HUES64 (cell line): ENCODE measurements around the gene LRRC37A3.
"Not testable (repeated sequence)": the region's sequence is repeated elsewhere in the genome, so short reads cannot be mapped to it uniquely, and the experiment has no call there.

ENCODE experiments used
- H3K27ac ChIP-seq: 2 replicates; pipeline ENCODE4 v1.7.0; 2013; ENCODE audit warnings: low read depth, low read length, inconsistent platforms
- H3K27me3 ChIP-seq: 2 replicates; pipeline ENCODE4 v1.6.1; 2013; ENCODE audit warnings: mild to moderate bottlenecking, low read length; ENCODE audit not compliant: insufficient read depth
- H3K36me3 ChIP-seq: 2 replicates; pipeline ENCODE4 v1.6.1; 2013; ENCODE audit warnings: mild to moderate bottlenecking, low read length; ENCODE audit not compliant: insufficient read depth
- H3K4me1 ChIP-seq: 2 replicates; pipeline ENCODE4 v1.6.1; 2013; ENCODE audit warnings: mild to moderate bottlenecking, low read length, moderate library complexity; ENCODE audit not compliant: insufficient read depth
- H3K4me3 ChIP-seq: 2 replicates; pipeline ENCODE4 v1.5.1; 2013; ENCODE audit warnings: mild to moderate bottlenecking, low read length, moderate library complexity
- H3K9ac ChIP-seq: 2 replicates; pipeline ENCODE4 v1.6.1; 2013; ENCODE audit warnings: mild to moderate bottlenecking, low read depth, low read length
- H3K9me3 ChIP-seq: 2 replicates; pipeline ENCODE4 v1.6.1; 2013; ENCODE audit warnings: low read depth, low read length; ENCODE audit not compliant: insufficient read depth
- WGBS: fragments of 150-250, 120-280 bp; methylation state at CpG from one replicate; pipeline ENCODE4 v1.1.7; 2013; ENCODE audit warnings: missing lambda C conversion rate; 5-methylcytosine and 5-hydroxymethylcytosine counted together

The LRRC37A3 gene

DNA sequence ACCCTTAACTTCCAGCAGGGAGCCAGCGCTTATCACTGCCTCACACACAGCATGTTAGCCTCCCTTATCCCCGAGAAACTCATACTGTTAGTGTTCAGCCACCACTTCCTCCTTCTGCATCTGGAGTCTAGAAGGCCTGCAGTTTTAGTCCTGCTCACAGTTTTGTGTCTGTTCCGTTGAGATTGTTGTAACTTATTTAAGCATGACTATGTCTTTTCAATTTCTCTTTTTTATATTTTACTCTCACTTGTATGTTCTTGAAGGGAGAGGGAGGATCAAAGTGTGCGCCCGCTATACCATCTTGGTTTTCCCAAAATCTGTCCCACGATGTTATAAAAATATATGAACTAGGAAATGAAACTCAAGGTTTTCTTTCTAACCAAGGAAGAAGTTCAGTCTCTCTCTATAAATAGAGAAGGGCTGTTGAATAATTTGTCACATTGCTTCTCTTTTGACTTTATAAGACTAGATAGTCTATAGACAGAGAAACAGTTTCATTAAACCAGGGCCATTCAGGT, 3.8 kb upstream of the LRRC37A3 start:
- WGBS: 86% methylated on average over 5 of the region's 6 CpGs
- not testable (repeated sequence) for H3K27ac ChIP-seq, H3K4me3 ChIP-seq

DNA sequence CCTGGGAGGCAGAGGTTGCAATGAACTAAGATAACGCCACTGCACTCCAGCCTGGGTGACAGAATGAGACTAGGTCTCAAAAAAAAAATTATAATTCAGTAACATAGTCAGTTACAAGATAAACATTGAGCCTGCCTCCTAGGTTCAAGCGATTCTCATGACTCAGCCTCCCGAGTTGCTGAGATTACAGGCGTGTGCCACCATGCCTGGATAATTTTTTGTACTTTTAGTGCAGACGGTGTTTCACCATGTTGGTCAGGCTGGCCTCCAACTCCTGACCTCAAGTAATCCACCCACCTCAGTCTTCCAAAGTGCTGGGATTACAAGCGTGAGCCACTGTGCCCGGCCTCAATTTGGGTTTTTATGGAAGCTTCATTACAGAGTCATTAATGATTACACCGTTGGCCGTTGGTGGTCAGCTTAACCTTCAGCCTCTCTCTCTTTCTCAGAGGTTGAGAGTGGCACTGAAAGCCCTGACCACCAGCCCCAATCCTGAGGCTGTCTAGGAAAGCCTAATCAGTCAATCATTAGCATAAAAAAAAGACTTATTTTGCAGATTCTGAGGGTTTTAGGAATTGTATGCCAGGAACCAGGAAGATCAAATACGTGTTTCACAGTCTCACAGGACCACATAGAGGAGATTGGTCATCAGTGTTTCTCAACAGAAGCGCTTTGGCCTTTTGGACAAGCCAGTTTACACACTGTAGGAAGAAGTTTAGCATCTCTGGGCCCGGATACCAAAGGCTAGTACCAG, 1.3 kb upstream of the LRRC37A3 start:
- Histone ChIP-seq H3K27ac (no peak overlapping the region), H3K36me3 (no peaks in the 10 kb centered on the region), H3K9me3 (no peaks in the 10 kb centered on the region), H3K9ac (no peak overlapping the region), H3K4me1 (no peaks in the 10 kb centered on the region), H3K4me3 (no peak overlapping the region), H3K27me3 (peaks cover 5% of the 10 kb centered on the region; the same call in 1 of the 2 replicates)
- WGBS: 92% methylated on average over 12 of the region's 12 CpGs

More for the DNA sequence above, 3.8 kb upstream of the LRRC37A3 start:
- not testable (repeated sequence) for H3K9ac ChIP-seq, H3K36me3 ChIP-seq, H3K4me1 ChIP-seq, H3K9me3 ChIP-seq, H3K27me3 ChIP-seq

DNA sequence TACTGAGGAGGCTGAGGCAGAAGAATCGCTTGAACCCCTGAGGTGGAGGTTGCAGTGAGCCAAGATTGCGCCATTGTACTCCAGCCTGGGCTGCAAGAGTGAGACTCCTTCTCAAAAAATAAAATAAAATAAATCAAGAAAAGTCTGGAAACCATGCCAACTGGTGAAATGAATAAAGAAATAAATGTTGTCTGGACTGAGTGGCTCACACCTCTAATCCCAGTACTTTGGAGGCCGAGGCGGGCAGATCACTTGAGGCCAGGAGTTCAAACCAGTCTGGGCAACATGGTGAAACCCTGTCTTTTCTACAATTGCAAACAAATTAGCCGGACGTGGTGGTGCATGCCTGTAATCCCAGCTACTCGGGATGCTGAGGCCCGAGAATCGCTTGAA, 744 bp upstream of the LRRC37A3 start:
- Histone ChIP-seq H3K4me3 (peak overlapping the region; percentile 69), H3K9me3 (no peaks in the 10 kb centered on the region), H3K27me3 (peaks cover 5% of the 10 kb centered on the region; the same call in 1 of the 2 replicates), H3K4me1 (no peaks in the 10 kb centered on the region), H3K27ac (no peak overlapping the region), H3K36me3 (no peaks in the 10 kb centered on the region), H3K9ac (no peak overlapping the region)
- 85% methylated on average over 9 of the region's 9 CpGs for WGBS

DNA sequence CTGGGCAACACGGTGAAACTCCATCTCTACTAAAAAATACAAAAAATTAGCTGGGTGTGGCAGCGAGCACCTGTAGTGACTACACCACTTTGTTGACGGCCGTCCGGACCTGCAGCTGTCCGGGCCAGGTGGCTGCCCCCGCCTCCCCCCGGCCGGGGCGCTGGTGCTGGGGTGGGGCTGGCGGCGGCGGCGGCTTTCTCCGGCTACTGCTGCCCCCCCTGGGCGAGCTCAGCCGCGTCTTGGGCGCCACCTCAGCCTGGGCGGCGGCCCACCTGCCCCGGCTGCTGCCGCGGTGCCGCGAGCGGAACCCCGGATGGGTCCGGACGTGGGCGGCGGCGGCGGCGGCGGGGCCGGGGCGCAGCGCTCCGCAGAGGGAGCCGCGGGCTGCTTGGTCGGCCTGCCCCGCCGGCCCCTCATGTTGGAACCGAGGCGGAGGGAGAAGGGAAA, 413 bp downstream of the LRRC37A3 start:
- H3K9me3 ChIP-seq, H3K4me1 ChIP-seq, H3K36me3 ChIP-seq, H3K27me3 ChIP-seq: not testable (repeated sequence)
- WGBS: under 1% methylated on average over 45 of the region's 47 CpGs
- peak overlapping the region; percentile 69 for H3K4me3 ChIP-seq
- H3K9ac ChIP-seq: peak overlapping the region; percentile 65
- H3K27ac ChIP-seq: peak overlapping the region; percentile 85; the same call in 1 of the 2 replicates

DNA sequence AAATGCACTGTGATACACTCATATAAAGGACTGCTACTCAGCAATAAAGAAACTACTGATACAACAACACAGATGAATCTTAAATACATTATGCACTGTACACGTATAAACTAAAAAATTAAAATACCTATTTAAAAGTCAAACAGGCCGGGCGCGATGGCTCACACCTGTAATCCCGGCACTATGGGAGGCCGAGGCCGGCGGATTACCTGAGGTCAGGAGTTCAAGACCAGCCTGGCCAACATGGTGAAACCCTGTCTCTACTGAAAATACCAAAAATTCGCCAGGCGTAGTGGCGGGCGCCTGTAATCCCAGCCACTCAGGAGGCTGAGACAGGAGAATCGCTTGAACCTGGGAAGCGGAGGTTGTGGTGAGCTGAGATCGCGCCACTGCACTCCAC, 1.7 kb downstream of the LRRC37A3 start:
- not testable (repeated sequence) for H3K4me1 ChIP-seq, H3K4me3 ChIP-seq, H3K36me3 ChIP-seq, H3K27me3 ChIP-seq, H3K27ac ChIP-seq, H3K9me3 ChIP-seq, H3K9ac ChIP-seq
- 98% methylated on average over 12 of the region's 16 CpGs for WGBS

DNA sequence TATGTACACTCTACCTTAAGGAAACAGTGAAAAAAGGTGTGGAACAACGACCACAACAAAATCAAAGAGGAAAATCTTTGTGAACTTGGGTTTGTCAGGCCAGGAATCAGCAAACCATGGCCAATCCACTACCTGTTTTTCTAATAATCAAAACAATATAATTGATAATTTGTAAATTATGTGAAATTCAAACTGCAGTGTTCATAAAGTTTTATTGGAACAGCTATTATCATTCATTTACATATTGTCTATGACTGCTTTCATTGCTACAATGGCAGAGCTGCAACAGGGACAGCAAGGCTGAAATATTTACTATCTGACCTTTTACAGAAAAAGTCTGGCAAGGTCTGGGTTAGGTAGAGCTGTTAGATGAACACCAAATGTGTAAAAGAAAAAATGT, 4.0 kb downstream of the LRRC37A3 start:
- not testable (repeated sequence) for H3K27me3 ChIP-seq, H3K27ac ChIP-seq, H3K9me3 ChIP-seq, H3K4me3 ChIP-seq, H3K9ac ChIP-seq, H3K4me1 ChIP-seq, H3K36me3 ChIP-seq
- no CpG with 5 or more reads among the region's 1 CpG for WGBS

DNA sequence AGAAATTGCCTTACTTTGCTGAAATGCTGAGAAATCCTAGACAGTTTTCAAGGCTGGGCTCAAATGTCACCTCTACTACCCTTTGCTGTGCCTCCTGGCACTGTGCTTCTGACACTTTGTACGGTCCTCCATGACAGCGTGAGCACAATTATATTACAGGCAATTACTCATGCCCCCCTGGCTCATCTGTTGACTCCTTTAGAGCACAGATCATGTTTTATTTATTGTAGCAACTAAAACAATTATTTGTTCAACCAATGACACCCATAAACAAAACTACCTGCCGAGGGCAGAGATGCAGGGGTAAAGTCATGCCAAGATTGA, 9.1 kb downstream of the LRRC37A3 start:
- H3K9me3 ChIP-seq, H3K9ac ChIP-seq, H3K27ac ChIP-seq, H3K36me3 ChIP-seq, H3K4me1 ChIP-seq, H3K27me3 ChIP-seq, H3K4me3 ChIP-seq: not testable (repeated sequence)
- 91% methylated on average over 1 of the region's 3 CpGs for WGBS

DNA sequence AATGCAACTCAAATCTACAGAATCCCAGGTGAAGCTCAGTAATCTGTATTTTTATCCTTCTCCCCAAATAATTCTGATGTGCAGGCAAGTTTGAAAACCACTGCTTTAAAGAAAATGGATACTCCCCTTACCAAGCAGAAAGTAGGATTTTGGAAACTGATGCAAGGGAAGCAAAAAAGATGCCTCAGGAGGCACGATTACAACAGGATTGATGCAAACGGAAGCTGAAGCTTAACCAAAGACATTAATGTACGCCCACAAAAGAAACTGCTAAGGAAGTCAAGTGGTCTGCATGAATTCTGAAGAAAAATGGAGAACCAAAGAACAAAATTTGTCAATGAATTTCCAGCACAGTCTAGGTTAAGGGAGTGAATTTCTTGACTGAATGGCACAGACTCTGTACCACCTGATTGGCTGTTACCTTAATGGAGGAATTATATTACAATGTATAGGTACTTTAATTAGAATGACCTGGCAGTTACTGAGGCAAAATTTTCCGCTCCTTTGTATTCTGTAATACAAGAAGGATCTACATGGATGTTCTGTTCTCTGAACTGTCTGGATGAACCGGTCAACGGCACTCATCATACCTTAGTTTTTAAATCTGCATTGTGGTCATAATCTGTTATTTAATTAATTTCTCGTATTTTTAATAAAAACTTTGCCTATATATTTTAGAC, 9.6 kb downstream of the LRRC37A3 start:
- H3K27me3 ChIP-seq, H3K9ac ChIP-seq, H3K9me3 ChIP-seq, H3K36me3 ChIP-seq, H3K27ac ChIP-seq, H3K4me1 ChIP-seq, H3K4me3 ChIP-seq: not testable (repeated sequence)
- 94% methylated on average over 3 of the region's 7 CpGs for WGBS

DNA sequence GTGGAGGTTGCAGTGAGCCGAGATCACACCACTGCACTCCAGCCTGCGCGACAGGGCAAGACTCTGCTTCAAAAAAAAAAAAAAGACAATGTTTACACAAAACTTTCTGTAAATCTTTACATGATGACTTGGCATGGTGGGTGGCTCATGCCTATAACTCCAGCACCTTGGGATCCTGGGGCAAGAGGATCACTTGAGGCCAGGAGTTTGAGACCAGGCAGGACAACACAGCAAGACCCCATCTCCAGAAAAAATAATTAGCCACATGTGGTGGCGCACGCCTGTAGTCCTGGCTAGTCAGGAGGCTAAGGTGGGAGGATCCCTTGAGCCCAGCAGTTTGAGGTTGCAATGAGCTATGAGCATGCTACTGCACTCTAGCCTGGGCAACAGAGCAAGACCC, 15.2 kb downstream of the LRRC37A3 start:
- H3K4me1 ChIP-seq, H3K4me3 ChIP-seq, H3K36me3 ChIP-seq, H3K27ac ChIP-seq, H3K9ac ChIP-seq, H3K9me3 ChIP-seq, H3K27me3 ChIP-seq: not testable (repeated sequence)
- no CpG with 5 or more reads among the region's 5 CpGs for WGBS

DNA sequence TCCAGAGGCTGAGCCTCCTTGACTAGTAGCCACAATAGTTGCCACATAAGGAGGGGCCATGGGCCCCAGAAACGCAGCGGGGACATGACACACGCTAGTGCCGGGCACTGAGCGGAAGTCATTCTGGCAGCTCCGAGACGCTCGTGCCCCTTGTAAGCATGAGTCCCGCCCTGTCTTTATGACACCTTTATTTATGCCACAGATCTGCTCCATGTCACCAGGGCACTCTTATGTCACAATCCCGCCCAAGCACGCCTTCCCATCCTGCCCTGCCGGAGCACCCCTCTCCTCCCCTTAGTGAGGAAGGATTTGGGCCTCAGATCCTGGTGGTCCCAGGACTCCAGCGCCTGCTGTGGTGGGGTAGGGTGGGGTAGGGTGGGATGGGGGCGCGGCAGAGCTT, 22.1 kb downstream of the LRRC37A3 start:
- H3K27me3 ChIP-seq, H3K4me1 ChIP-seq, H3K9ac ChIP-seq, H3K9me3 ChIP-seq, H3K36me3 ChIP-seq, H3K27ac ChIP-seq, H3K4me3 ChIP-seq: not testable (repeated sequence)
- WGBS: 98% methylated on average over 12 of the region's 15 CpGs

DNA sequence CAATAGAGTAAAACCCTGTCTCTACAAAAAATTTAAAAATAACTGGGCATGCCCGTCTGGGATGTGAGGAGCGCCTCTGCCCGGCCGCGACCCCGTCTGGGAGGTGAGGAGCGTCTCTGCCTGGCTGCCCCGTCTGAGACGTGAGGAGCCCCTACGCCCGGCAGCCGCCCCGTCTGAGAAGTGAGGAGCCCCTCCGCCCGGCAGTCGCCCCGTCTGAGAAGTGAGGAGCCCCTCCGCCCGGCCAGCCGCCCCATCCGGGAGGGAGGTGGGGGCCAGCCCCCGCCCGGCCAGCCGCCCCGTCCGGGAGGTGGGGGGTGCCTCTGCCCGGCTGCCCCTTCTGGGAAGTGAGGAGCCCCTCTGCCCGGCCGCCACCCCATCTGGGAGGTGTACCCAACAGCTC, 45.1 kb downstream of the LRRC37A3 start:
- not testable (repeated sequence) for H3K9ac ChIP-seq, H3K27me3 ChIP-seq, H3K4me3 ChIP-seq, H3K36me3 ChIP-seq, H3K9me3 ChIP-seq, H3K27ac ChIP-seq, H3K4me1 ChIP-seq
- 97% methylated on average over 26 of the region's 29 CpGs for WGBS
